ENCODE measurements around the gene S100A1. TPM values are rescaled to one million over a fixed set of nuclear protein-coding genes. Genes with fewer than 3 reads are reported as not detected.

Gene S100A1
- total RNA-seq, 1 donor from 2014 or later: not detected

- no peaks in the 10 kb centered on the region for H3K27me3 Mint-ChIP-seq (ENCODE audit: low read depth)
- H3K4me3 Mint-ChIP-seq (ENCODE audit: low read depth): no peak within 1 kb of the TSS
- no peak within 1 kb of the TSS for H3K27ac Mint-ChIP-seq
- peaks cover 2% of the 10 kb centered on the region for H3K4me1 Mint-ChIP-seq (ENCODE audit: low read depth)
- DNase-seq (ENCODE audit: low spot score): no peak
- no peaks in the 10 kb centered on the region for H3K36me3 Mint-ChIP-seq (ENCODE audit: low read depth)
- intact Hi-C loops (cut with micrococcal nuclease): no loop called here
- no peaks in the 10 kb centered on the region for H3K9me3 Mint-ChIP-seq
Measured at GRCh38 chr1:153612755-153613331, 15.4 kb upstream of the S100A1 start, which contains the start of gene S100A16. Gene S100A16 (minus strand): TSS chr1:153613137. CDS start chr1:153608151, 4,986 bp downstream.

- intact Hi-C loops (cut with micrococcal nuclease): no loop called here
- no peaks in the 10 kb centered on the region for H3K27me3 Mint-ChIP-seq (ENCODE audit: low read depth)
- no peak overlapping the region for H3K4me3 Mint-ChIP-seq (ENCODE audit: low read depth)
- H3K4me1 Mint-ChIP-seq (ENCODE audit: low read depth): peaks cover 4% of the 10 kb centered on the region
- no peak for DNase-seq (ENCODE audit: low spot score)
- H3K27ac Mint-ChIP-seq: no peak overlapping the region
- H3K9me3 Mint-ChIP-seq: no peaks in the 10 kb centered on the region
- no peaks in the 10 kb centered on the region for H3K36me3 Mint-ChIP-seq (ENCODE audit: low read depth)
Measured at GRCh38 chr1:153613406-153613805, 14.8 kb upstream of the S100A1 start.

GRCh38 chr1:153614189-153614900, 13.9 kb upstream of the S100A1 start:
- DNase-seq (ENCODE audit: low spot score): no peak
- H3K4me1 Mint-ChIP-seq (ENCODE audit: low read depth): peaks cover 4% of the 10 kb centered on the region
- no peaks in the 10 kb centered on the region for H3K36me3 Mint-ChIP-seq (ENCODE audit: low read depth)
- no peak overlapping the region for H3K27ac Mint-ChIP-seq
- no peaks in the 10 kb centered on the region for H3K27me3 Mint-ChIP-seq (ENCODE audit: low read depth)
- H3K4me3 Mint-ChIP-seq (ENCODE audit: low read depth): no peak overlapping the region
- H3K9me3 Mint-ChIP-seq: no peaks in the 10 kb centered on the region
- intact Hi-C loops (cut with micrococcal nuclease): no loop called here

- no peaks in the 10 kb centered on the region for H3K27me3 Mint-ChIP-seq (ENCODE audit: low read depth)
- no peak overlapping the region for H3K4me3 Mint-ChIP-seq (ENCODE audit: low read depth)
- no peak for DNase-seq (ENCODE audit: low spot score)
- peaks cover 4% of the 10 kb centered on the region for H3K4me1 Mint-ChIP-seq (ENCODE audit: low read depth)
- H3K9me3 Mint-ChIP-seq: no peaks in the 10 kb centered on the region
- intact Hi-C loops (cut with micrococcal nuclease): no loop called here
- H3K36me3 Mint-ChIP-seq (ENCODE audit: low read depth): no peaks in the 10 kb centered on the region
- no peak overlapping the region for H3K27ac Mint-ChIP-seq
Measured at GRCh38 chr1:153614906-153615305, 13.3 kb upstream of the S100A1 start.

GRCh38 chr1:153615406-153615805, 12.8 kb upstream of the S100A1 start:
- DNase-seq (ENCODE audit: low spot score): no peak
- Mint-ChIP-seq H3K36me3 (ENCODE audit: low read depth) (no peaks in the 10 kb centered on the region), H3K27ac (no peak overlapping the region), H3K4me3 (ENCODE audit: low read depth) (no peak overlapping the region), H3K27me3 (ENCODE audit: low read depth) (no peaks in the 10 kb centered on the region), H3K4me1 (ENCODE audit: low read depth) (peaks cover 4% of the 10 kb centered on the region), H3K9me3 (no peaks in the 10 kb centered on the region)
- intact Hi-C loops (cut with micrococcal nuclease): no loop called here

GRCh38 chr1:153616144-153616916, 11.9 kb upstream of the S100A1 start, which contains the start of gene S100A14:
Gene S100A14 (minus strand): TSS chr1:153616325. CDS start chr1:153615858, 467 bp downstream.
- intact Hi-C loops (cut with micrococcal nuclease): loop anchor here (2.0 kb wide), 1 partner anchor 84 kb away; no protein-coding TSS in a partner anchor
- H3K9me3 Mint-ChIP-seq: no peaks in the 10 kb centered on the region
- no peak within 1 kb of the TSS for H3K27ac Mint-ChIP-seq
- no peak within 1 kb of the TSS for H3K4me3 Mint-ChIP-seq (ENCODE audit: low read depth)
- peaks cover 4% of the 10 kb centered on the region for H3K4me1 Mint-ChIP-seq (ENCODE audit: low read depth)
- no peaks in the 10 kb centered on the region for H3K27me3 Mint-ChIP-seq (ENCODE audit: low read depth)
- H3K36me3 Mint-ChIP-seq (ENCODE audit: low read depth): no peaks in the 10 kb centered on the region
- DNase-seq (ENCODE audit: low spot score): no peak

GRCh38 chr1:153616917-153617311, 11.3 kb upstream of the S100A1 start:
- intact Hi-C loops (cut with micrococcal nuclease): loop anchor here (1.0 to 2.0 kb wide), 3 partner anchors 45 to 106 kb away; no protein-coding TSS in a partner anchor
- peaks cover 4% of the 10 kb centered on the region for H3K4me1 Mint-ChIP-seq (ENCODE audit: low read depth)
- no peak for DNase-seq (ENCODE audit: low spot score)
- H3K9me3 Mint-ChIP-seq: no peaks in the 10 kb centered on the region
- H3K27me3 Mint-ChIP-seq (ENCODE audit: low read depth): no peaks in the 10 kb centered on the region
- no peaks in the 10 kb centered on the region for H3K36me3 Mint-ChIP-seq (ENCODE audit: low read depth)
- no peak overlapping the region for H3K4me3 Mint-ChIP-seq (ENCODE audit: low read depth)
- no peak overlapping the region for H3K27ac Mint-ChIP-seq

GRCh38 chr1:153617663-153618062, 10.6 kb upstream of the S100A1 start:
- peak; percentile 70 for DNase-seq (ENCODE audit: low spot score)
- no peak overlapping the region for H3K4me3 Mint-ChIP-seq (ENCODE audit: low read depth)
- intact Hi-C loops (cut with micrococcal nuclease): loop anchor here (1.0 to 2.0 kb wide), 3 partner anchors 45 to 106 kb away; no protein-coding TSS in a partner anchor
- H3K27ac Mint-ChIP-seq: no peak overlapping the region
- H3K4me1 Mint-ChIP-seq (ENCODE audit: low read depth): peaks cover 4% of the 10 kb centered on the region
- no peaks in the 10 kb centered on the region for H3K27me3 Mint-ChIP-seq (ENCODE audit: low read depth)
- H3K9me3 Mint-ChIP-seq: no peaks in the 10 kb centered on the region
- H3K36me3 Mint-ChIP-seq (ENCODE audit: low read depth): no peaks in the 10 kb centered on the region

GRCh38 chr1:153619171-153619570, 9.1 kb upstream of the S100A1 start:
- no peaks in the 10 kb centered on the region for H3K9me3 Mint-ChIP-seq
- H3K4me3 Mint-ChIP-seq (ENCODE audit: low read depth): no peak overlapping the region
- H3K27ac Mint-ChIP-seq: no peak overlapping the region
- intact Hi-C loops (cut with micrococcal nuclease): no loop called here
- peaks cover 4% of the 10 kb centered on the region for H3K4me1 Mint-ChIP-seq (ENCODE audit: low read depth)
- no peaks in the 10 kb centered on the region for H3K36me3 Mint-ChIP-seq (ENCODE audit: low read depth)
- H3K27me3 Mint-ChIP-seq (ENCODE audit: low read depth): no peaks in the 10 kb centered on the region
- DNase-seq (ENCODE audit: low spot score): no peak

- H3K4me3 Mint-ChIP-seq (ENCODE audit: low read depth): no peak overlapping the region
- H3K36me3 Mint-ChIP-seq (ENCODE audit: low read depth): no peaks in the 10 kb centered on the region
- intact Hi-C loops (cut with micrococcal nuclease): no loop called here
- no peaks in the 10 kb centered on the region for H3K9me3 Mint-ChIP-seq
- no peak for DNase-seq (ENCODE audit: low spot score)
- H3K27ac Mint-ChIP-seq: no peak overlapping the region
- no peaks in the 10 kb centered on the region for H3K27me3 Mint-ChIP-seq (ENCODE audit: low read depth)
- H3K4me1 Mint-ChIP-seq (ENCODE audit: low read depth): no peaks in the 10 kb centered on the region
Measured at GRCh38 chr1:153623101-153623500, 5.1 kb upstream of the S100A1 start.

- Mint-ChIP-seq H3K27ac (no peak overlapping the region), H3K4me3 (ENCODE audit: low read depth) (no peak overlapping the region), H3K36me3 (ENCODE audit: low read depth) (no peaks in the 10 kb centered on the region), H3K4me1 (ENCODE audit: low read depth) (no peaks in the 10 kb centered on the region), H3K27me3 (ENCODE audit: low read depth) (no peaks in the 10 kb centered on the region), H3K9me3 (no peaks in the 10 kb centered on the region)
- intact Hi-C loops (cut with micrococcal nuclease): no loop called here
- DNase-seq (ENCODE audit: low spot score): no peak
Measured at GRCh38 chr1:153624965-153625611, 3.1 kb upstream of the S100A1 start.

- peaks cover 6% of the 10 kb centered on the region for H3K4me1 Mint-ChIP-seq (ENCODE audit: low read depth)
- no peaks in the 10 kb centered on the region for H3K27me3 Mint-ChIP-seq (ENCODE audit: low read depth)
- no peak for DNase-seq (ENCODE audit: low spot score)
- intact Hi-C loops (cut with micrococcal nuclease): no loop called here
- H3K9me3 Mint-ChIP-seq: no peaks in the 10 kb centered on the region
- no peak overlapping the region for H3K4me3 Mint-ChIP-seq (ENCODE audit: low read depth)
- H3K27ac Mint-ChIP-seq: no peak overlapping the region
- no peaks in the 10 kb centered on the region for H3K36me3 Mint-ChIP-seq (ENCODE audit: low read depth)
Measured at GRCh38 chr1:153626477-153626903, 1.7 kb upstream of the S100A1 start.

All from activated T-helper 2 cell treated with anti-CD3 and anti-CD28 coated beads, Interferon-gamma antibody, Interleukin-2, Interleukin-4, amounts not matched to agents 10 μg/mL and 5 μg/mL and 100 μg/mL, durations not matched to agents 14 hours and 24 hours and 36 hours (primary cell).